Gastroesophageal sphincter (tissue), 4 donors: Measurements from ENCODE around the gene DIAPH2. TPM values are rescaled to one million over a fixed set of nuclear protein-coding genes. Genes with fewer than 3 reads are reported as not detected.

ENCODE experiments used
- ATAC-seq: fragments of 150-250 bp; one replicate; pipeline ENCODE4 v1.9.1; 2016; ENCODE audit warnings: mild to moderate bottlenecking, moderate library complexity
- H3K27ac ChIP-seq, 4 donors: fragments of 200-600 bp; sonication (generic) in 3 of 4; 1 replicate in 3 of 4; 2 replicates in 1 of 4; pipeline ENCODE4 v1.5.1; 2016 to 2019
- H3K27me3 ChIP-seq: fragments of 200-600 bp; sonication (generic); one replicate; pipeline ENCODE4 v1.5.1; 2019
- H3K36me3 ChIP-seq, 2 donors: fragments of 200-600 bp; sonication (generic); one replicate each; pipeline ENCODE4 v1.5.1; 2019; ENCODE audit warnings: control low read depth in 1 of 2
- H3K4me1 ChIP-seq, 3 donors: fragments of 200-600 bp; sonication (generic); 1 replicate in 2 of 3; 2 replicates in 1 of 3; pipeline ENCODE4 v1.5.1; 2016 to 2019; ENCODE audit warnings: control low read depth in 2 of 3
- H3K4me3 ChIP-seq, 2 donors: fragments of 200-600 bp; sonication (generic); one replicate each; pipeline ENCODE4 v1.5.1; 2019; ENCODE audit warnings: mild to moderate bottlenecking in 1 of 2, moderate library complexity in 1 of 2
- H3K9me3 ChIP-seq, 3 donors: fragments of 200-600 bp; sonication (generic); one replicate each; pipeline ENCODE4 v1.5.1; 2017 to 2019; ENCODE audit warnings: control low read depth in 2 of 3
- CTCF ChIP-seq, 4 experiments: fragments of 200-600 bp in 2 of 4; fragments of 450-650 bp in 2 of 4; sonication (generic) in 1 of 4; IDR thresholded peaks; one replicate each; pipeline ENCODE4 v1.5.1; 2017 to 2019; ENCODE audit warnings: antibody characterized with exemption in 4 of 4, mild to moderate bottlenecking in 2 of 4, moderate library complexity in 2 of 4
- EP300 ChIP-seq: sonication (generic); formaldehyde crosslinking; IDR thresholded peaks from one replicate; pipeline ENCODE4 v1.6.1; 2017; ENCODE audit warnings: antibody characterized with exemption, mild to moderate bottlenecking
- POLR2A ChIP-seq, 2 donors: fragments of 450-650 bp; IDR thresholded peaks; one replicate each; pipeline ENCODE4 v1.6.1; 2017; ENCODE audit warnings: antibody characterized with exemption in 2 of 2, mild to moderate bottlenecking in 2 of 2, moderate library complexity in 1 of 2
- POLR2AphosphoS5 ChIP-seq: sonication (generic); formaldehyde crosslinking; IDR thresholded peaks from one replicate; pipeline ENCODE4 v1.6.1; 2017; ENCODE audit warnings: antibody characterized with exemption
- WGBS, 2 donors: methylation state at CpG; one replicate each; pipeline ENCODE4 v1.1.5; 2018; ENCODE audit warnings: low coverage in 1 of 2; 5-methylcytosine and 5-hydroxymethylcytosine counted together
- total RNA-seq, 4 donors: library from RNA; depleted of rRNA; stranded (reverse); fragments of >200 nt; gene quantifications; one replicate each; pipeline ENCODE4 v1.1.0, GENCODE V29; 2016

The DIAPH2 gene
- total RNA-seq, 4 donors from 2014 or later = 46.1 to 93.9 (median 76.5) TPM

GRCh38 chrX:96692454-96692853, 7.8 kb downstream of the DIAPH2 start:
- TF ChIP-seq EP300 (no peak), POLR2AphosphoS5 (peak; percentile 59)
- Histone ChIP-seq H3K27ac (peak overlapping the region in 2 of 4 donors; percentile 32 to 49), H3K27me3 (no peaks in the 10 kb centered on the region), H3K9me3 (no peaks in the 10 kb centered on the region), H3K4me3 (no peak overlapping the region), H3K4me1 (peaks cover 0 to 34% (median 3%) of the 10 kb centered on the region in 3 donors), H3K36me3 (no peaks in the 10 kb centered on the region)
- peak; percentile 64 for ATAC-seq
- WGBS, 2 donors = 50 to 67% methylated on average over 1 of the region's 1 CpG

GRCh38 chrX:96692890-96693289, 8.2 kb downstream of the DIAPH2 start:
- peak overlapping the region in 2 of 4 donors; percentile 32 to 49 for H3K27ac ChIP-seq

GRCh38 chrX:96693407-96693806, 8.8 kb downstream of the DIAPH2 start:
- no peaks in the 10 kb centered on the region for H3K36me3 ChIP-seq
- 73 to 100% methylated on average over 1 to 3 of the region's 6 CpGs for WGBS, 2 donors
- H3K4me3 ChIP-seq = no peak overlapping the region
- H3K27ac ChIP-seq = peak overlapping the region in 1 of 4 donors; percentile 49
- no peaks in the 10 kb centered on the region for H3K27me3 ChIP-seq
- no peak for ATAC-seq
- H3K4me1 ChIP-seq = peaks cover 0 to 28% (median 3%) of the 10 kb centered on the region in 3 donors
- H3K9me3 ChIP-seq = no peaks in the 10 kb centered on the region
- no peak for TF ChIP-seq CTCF (IDR thresholded peaks at IDR 0.05)
- no peak for TF ChIP-seq POLR2AphosphoS5
- no peak for TF ChIP-seq POLR2A (IDR thresholded peaks at IDR 0.05)
- no peak for TF ChIP-seq EP300

More at GRCh38 chrX:96692890-96693289, 8.2 kb downstream of the DIAPH2 start:
- Histone ChIP-seq H3K9me3 (no peaks in the 10 kb centered on the region), H3K4me3 (no peak overlapping the region), H3K4me1 (peaks cover 0 to 33% (median 3%) of the 10 kb centered on the region in 3 donors), H3K36me3 (no peaks in the 10 kb centered on the region), H3K27me3 (no peaks in the 10 kb centered on the region)
- peak; percentile 50 for ATAC-seq
- no peak for TF ChIP-seq CTCF (IDR thresholded peaks at IDR 0.05)
- no peak for TF ChIP-seq POLR2AphosphoS5
- TF ChIP-seq EP300 = no peak
- TF ChIP-seq POLR2A (IDR thresholded peaks at IDR 0.05) = no peak

- no peak for TF ChIP-seq CTCF (IDR thresholded peaks at IDR 0.05)
- TF ChIP-seq POLR2AphosphoS5 = no peak
- no peak for TF ChIP-seq POLR2A (IDR thresholded peaks at IDR 0.05)
- no peak for TF ChIP-seq EP300
- Histone ChIP-seq H3K4me3 (no peak overlapping the region), H3K9me3 (no peaks in the 10 kb centered on the region), H3K27ac (no peak overlapping the region), H3K27me3 (no peaks in the 10 kb centered on the region), H3K4me1 (peaks cover 0 to 22% (median 0%) of the 10 kb centered on the region in 3 donors), H3K36me3 (no peaks in the 10 kb centered on the region)
- WGBS, 2 donors = 75 to 84% methylated on average over 2 to 4 of the region's 4 CpGs
- ATAC-seq = no peak
Measured at GRCh38 chrX:96696462-96696861, 11.8 kb downstream of the DIAPH2 start.

GRCh38 chrX:96700625-96701024, 16.0 kb downstream of the DIAPH2 start:
- ATAC-seq = no peak
- Histone ChIP-seq H3K4me1 (peaks cover 0 to 19% (median 0%) of the 10 kb centered on the region in 3 donors), H3K4me3 (no peak overlapping the region), H3K27me3 (no peaks in the 10 kb centered on the region), H3K9me3 (no peaks in the 10 kb centered on the region), H3K27ac (no peak overlapping the region), H3K36me3 (no peaks in the 10 kb centered on the region)
- 88 to 100% methylated on average over 1 of the region's 1 CpG for WGBS, 2 donors
- TF ChIP-seq POLR2A (IDR thresholded peaks at IDR 0.05) (no peak), POLR2AphosphoS5 (no peak), CTCF (IDR thresholded peaks at IDR 0.05) (no peak), EP300 (no peak)
